ENCODE measurements around the gene OPCML. TPM values are rescaled to one million over a fixed set of nuclear protein-coding genes. Genes with fewer than 3 reads are reported as not detected.

Gene OPCML
- total and polyA plus RNA-seq, 4 donors: under 0.01 to 0.01 TPM; not detected in 2

DNA sequence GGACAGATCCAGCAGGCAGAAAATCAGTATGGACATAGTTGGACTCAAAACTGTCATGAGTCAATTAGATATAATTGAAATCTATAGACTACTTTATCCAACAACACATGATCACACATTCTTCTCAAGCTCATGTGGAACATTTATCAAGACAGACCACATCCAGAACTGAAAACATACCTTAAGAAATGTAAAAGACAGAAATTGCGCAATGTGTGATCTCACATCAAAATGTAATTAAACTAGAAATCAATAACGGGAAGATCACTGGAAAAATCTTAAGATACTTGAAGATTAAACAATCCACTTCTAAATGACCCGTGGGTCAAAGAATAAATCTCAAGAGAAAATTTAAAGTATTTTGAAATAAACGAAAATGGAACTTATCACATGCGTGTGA lies 435.3 kb downstream of the OPCML start (continued):
- TF ChIP-seq, protein P1, sequence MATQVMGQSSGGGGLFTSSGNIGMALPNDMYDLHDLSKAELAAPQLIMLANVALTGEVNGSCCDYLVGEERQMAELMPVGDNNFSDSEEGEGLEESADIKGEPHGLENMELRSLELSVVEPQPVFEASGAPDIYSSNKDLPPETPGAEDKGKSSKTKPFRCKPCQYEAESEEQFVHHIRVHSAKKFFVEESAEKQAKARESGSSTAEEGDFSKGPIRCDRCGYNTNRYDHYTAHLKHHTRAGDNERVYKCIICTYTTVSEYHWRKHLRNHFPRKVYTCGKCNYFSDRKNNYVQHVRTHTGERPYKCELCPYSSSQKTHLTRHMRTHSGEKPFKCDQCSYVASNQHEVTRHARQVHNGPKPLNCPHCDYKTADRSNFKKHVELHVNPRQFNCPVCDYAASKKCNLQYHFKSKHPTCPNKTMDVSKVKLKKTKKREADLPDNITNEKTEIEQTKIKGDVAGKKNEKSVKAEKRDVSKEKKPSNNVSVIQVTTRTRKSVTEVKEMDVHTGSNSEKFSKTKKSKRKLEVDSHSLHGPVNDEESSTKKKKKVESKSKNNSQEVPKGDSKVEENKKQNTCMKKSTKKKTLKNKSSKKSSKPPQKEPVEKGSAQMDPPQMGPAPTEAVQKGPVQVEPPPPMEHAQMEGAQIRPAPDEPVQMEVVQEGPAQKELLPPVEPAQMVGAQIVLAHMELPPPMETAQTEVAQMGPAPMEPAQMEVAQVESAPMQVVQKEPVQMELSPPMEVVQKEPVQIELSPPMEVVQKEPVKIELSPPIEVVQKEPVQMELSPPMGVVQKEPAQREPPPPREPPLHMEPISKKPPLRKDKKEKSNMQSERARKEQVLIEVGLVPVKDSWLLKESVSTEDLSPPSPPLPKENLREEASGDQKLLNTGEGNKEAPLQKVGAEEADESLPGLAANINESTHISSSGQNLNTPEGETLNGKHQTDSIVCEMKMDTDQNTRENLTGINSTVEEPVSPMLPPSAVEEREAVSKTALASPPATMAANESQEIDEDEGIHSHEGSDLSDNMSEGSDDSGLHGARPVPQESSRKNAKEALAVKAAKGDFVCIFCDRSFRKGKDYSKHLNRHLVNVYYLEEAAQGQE (IDR thresholded peaks at IDR 0.05): no peak
- TF ChIP-seq EGR1 (IDR thresholded peaks at IDR 0.05; ENCODE audit: low read depth in 2 of 2) (no peak), NR2F2 (IDR thresholded peaks at IDR 0.05) (no peak), HNF4G (IDR thresholded peaks at IDR 0.05) (no peak), TAF1 (conservative IDR thresholded peaks at IDR 0.05) (no peak), HNF4A (conservative IDR thresholded peaks at IDR 0.05) (no peak), SP1 (IDR thresholded peaks at IDR 0.05) (no peak), FOXA2 (IDR thresholded peaks at IDR 0.05) (no peak), YY1 (IDR thresholded peaks at IDR 0.05) (no peak)

GRCh38 chr11:133086518-133086917 lies 445.8 kb downstream of the OPCML start:
- DNase-seq (ENCODE audit: low spot score): no peak
- H3K27me3 ChIP-seq (ENCODE audit: control insufficient read depth in 4 of 4, insufficient read depth in 4 of 4, low read length in 3 of 4): peaks cover 0 to 3% (median 2%) of the 10 kb centered on the region in 4 donors
- no peaks in the 10 kb centered on the region for H3K9me3 ChIP-seq (ENCODE audit: control insufficient read depth in 4 of 4, low read length in 3 of 4)
- no peak overlapping the region for H3K4me3 ChIP-seq (ENCODE audit: low read depth in 1 of 3, low read length in 3 of 3)
- WGBS: 69% methylated on average over 5 of the region's 5 CpGs
- peaks cover 0 to 6% (median 4%) of the 10 kb centered on the region in 4 donors for H3K4me1 ChIP-seq (ENCODE audit: control insufficient read depth in 4 of 4, insufficient read depth in 4 of 4, low read length in 3 of 4)
- no peak overlapping the region for H3K9ac ChIP-seq (ENCODE audit: low read depth in 1 of 2, low read length in 2 of 2)
- no peak overlapping the region for H3K27ac ChIP-seq (ENCODE audit: low read depth in 1 of 2, low read length in 2 of 2)
- no peaks in the 10 kb centered on the region for H3K36me3 ChIP-seq (ENCODE audit: control insufficient read depth in 4 of 4, insufficient read depth in 3 of 4, low read depth in 1 of 4, low read length in 3 of 4)
- TF ChIP-seq EGR1 (IDR thresholded peaks at IDR 0.05; ENCODE audit: low read depth in 2 of 2) (no peak), RAD21 (IDR thresholded peaks at IDR 0.05) (no peak), NR2F2 (IDR thresholded peaks at IDR 0.05) (no peak), RXRA (IDR thresholded peaks at IDR 0.05) (no peak), ZBTB33 (IDR thresholded peaks at IDR 0.05) (no peak), FOXA1 (IDR thresholded peaks at IDR 0.05) (no peak)
- TF ChIP-seq, protein P2, sequence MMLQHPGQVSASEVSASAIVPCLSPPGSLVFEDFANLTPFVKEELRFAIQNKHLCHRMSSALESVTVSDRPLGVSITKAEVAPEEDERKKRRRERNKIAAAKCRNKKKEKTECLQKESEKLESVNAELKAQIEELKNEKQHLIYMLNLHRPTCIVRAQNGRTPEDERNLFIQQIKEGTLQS (IDR thresholded peaks at IDR 0.05): no peak

GRCh38 chr11:133082841-133083488 lies 449.3 kb downstream of the OPCML start:
- Histone ChIP-seq H3K27ac (ENCODE audit: low read depth in 1 of 2, low read length in 2 of 2) (no peak overlapping the region), H3K36me3 (ENCODE audit: control insufficient read depth in 4 of 4, insufficient read depth in 3 of 4, low read depth in 1 of 4, low read length in 3 of 4) (no peaks in the 10 kb centered on the region), H3K9me3 (ENCODE audit: control insufficient read depth in 4 of 4, low read length in 3 of 4) (no peaks in the 10 kb centered on the region), H3K4me3 (ENCODE audit: low read depth in 1 of 3, low read length in 3 of 3) (peak overlapping the region in 2 of 3 donors; percentile 37 to 48), H3K9ac (ENCODE audit: low read depth in 1 of 2, low read length in 2 of 2) (no peak overlapping the region), H3K27me3 (ENCODE audit: control insufficient read depth in 4 of 4, insufficient read depth in 4 of 4, low read length in 3 of 4) (peaks cover 0 to 7% (median 2%) of the 10 kb centered on the region in 4 donors), H3K4me1 (ENCODE audit: control insufficient read depth in 4 of 4, insufficient read depth in 4 of 4, low read length in 3 of 4) (peaks cover 0 to 6% (median 4%) of the 10 kb centered on the region in 4 donors)
- WGBS: 2% methylated on average over 71 of the region's 71 CpGs
- peak; percentile 82 for DNase-seq (ENCODE audit: low spot score)
- TF ChIP-seq HNF4G (IDR thresholded peaks at IDR 0.05) (no peak), TAF1 (conservative IDR thresholded peaks at IDR 0.05) (no peak), FOXA2 (IDR thresholded peaks at IDR 0.05) (no peak), RXRA (IDR thresholded peaks at IDR 0.05) (no peak), EGR1 (IDR thresholded peaks at IDR 0.05; ENCODE audit: low read depth in 2 of 2) (no peak), YY1 (IDR thresholded peaks at IDR 0.05) (no peak), GABPA (IDR thresholded peaks at IDR 0.05 in 1 of 2, conservative IDR thresholded peaks at IDR 0.05 in 1 of 2) (no peak), SP1 (IDR thresholded peaks at IDR 0.05) (no peak), JUND (IDR thresholded peaks at IDR 0.05) (no peak), RAD21 (IDR thresholded peaks at IDR 0.05) (peak in 1 of 2 donors; percentile 38)
- TF ChIP-seq, protein P2 (IDR thresholded peaks at IDR 0.05): no peak
- TF ChIP-seq, protein P1 (IDR thresholded peaks at IDR 0.05): no peak
- TF ChIP-seq, protein P3, sequence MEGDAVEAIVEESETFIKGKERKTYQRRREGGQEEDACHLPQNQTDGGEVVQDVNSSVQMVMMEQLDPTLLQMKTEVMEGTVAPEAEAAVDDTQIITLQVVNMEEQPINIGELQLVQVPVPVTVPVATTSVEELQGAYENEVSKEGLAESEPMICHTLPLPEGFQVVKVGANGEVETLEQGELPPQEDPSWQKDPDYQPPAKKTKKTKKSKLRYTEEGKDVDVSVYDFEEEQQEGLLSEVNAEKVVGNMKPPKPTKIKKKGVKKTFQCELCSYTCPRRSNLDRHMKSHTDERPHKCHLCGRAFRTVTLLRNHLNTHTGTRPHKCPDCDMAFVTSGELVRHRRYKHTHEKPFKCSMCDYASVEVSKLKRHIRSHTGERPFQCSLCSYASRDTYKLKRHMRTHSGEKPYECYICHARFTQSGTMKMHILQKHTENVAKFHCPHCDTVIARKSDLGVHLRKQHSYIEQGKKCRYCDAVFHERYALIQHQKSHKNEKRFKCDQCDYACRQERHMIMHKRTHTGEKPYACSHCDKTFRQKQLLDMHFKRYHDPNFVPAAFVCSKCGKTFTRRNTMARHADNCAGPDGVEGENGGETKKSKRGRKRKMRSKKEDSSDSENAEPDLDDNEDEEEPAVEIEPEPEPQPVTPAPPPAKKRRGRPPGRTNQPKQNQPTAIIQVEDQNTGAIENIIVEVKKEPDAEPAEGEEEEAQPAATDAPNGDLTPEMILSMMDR (IDR thresholded peaks at IDR 0.05; ENCODE audit: low read depth, low read length, missing input control): peak; percentile 98
